ENCODE measurements around the gene ZNF213.
"Not testable (repeated sequence)": the region's sequence is repeated elsewhere in the genome, so short reads cannot be mapped to it uniquely, and the experiment has no call there.

Gene ZNF213

DNA sequence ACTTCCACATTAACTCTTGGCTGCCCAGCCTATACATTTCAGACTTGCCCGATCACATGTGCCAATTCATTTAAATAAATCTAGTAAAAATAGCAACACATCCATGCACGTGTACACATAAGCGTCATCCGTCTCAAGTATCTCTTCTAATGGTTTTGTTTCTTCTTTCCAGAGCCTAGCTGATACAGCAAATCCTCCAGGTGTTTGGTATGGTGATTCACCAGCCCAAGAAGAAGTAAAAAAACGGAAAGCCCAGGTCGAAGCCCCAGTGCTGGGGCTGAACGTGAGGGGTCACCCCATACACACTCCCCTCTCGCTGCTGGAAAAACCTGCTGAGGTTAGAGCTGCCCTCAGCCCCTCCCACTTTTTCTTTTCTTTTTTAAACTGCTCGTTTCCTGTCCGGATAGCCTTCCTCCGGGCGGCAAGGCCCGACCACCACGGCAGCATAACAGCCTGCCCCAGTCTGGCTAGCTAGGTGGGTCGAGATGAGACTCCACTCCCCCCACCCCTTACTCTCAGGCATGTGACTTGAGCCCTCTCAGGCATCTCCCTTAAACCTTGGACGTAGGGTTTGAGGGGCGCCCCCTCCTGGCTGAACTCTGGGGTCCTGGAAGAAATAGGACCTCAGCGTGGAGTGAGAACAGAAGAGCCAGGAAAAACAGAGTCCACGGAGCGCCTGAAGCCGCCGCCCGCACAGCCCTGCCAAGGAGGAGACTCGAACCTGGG lies 39.2 kb downstream of the ZNF213 start:
- no peak for DNase-seq

DNA sequence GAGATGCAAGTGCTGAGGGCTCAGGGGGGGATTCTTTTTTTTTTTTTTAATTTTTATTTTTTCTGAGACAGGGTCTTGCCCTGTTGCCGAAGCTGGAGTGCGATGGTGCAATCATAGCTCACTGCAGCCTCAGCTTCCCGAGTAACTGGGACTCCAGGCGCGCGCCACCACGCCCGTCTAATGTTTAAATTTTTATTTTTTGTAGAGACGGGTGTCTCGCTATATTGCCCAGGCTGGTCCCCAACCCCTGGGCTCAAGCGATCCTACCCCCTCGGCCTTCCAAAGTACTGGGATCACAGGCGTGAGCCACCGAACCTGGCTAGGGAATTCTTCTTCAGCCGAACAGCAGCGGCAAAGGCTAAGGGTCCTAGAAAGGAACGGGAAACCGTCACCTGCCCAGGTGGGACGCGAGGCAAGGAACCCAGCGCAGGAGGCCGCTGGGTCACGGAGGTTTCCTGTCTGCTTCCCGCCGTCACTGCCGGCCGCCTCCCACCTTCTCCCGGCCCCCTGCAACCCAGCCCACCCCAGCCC lies 39.9 kb downstream of the ZNF213 start:
- no peak for DNase-seq

DNA sequence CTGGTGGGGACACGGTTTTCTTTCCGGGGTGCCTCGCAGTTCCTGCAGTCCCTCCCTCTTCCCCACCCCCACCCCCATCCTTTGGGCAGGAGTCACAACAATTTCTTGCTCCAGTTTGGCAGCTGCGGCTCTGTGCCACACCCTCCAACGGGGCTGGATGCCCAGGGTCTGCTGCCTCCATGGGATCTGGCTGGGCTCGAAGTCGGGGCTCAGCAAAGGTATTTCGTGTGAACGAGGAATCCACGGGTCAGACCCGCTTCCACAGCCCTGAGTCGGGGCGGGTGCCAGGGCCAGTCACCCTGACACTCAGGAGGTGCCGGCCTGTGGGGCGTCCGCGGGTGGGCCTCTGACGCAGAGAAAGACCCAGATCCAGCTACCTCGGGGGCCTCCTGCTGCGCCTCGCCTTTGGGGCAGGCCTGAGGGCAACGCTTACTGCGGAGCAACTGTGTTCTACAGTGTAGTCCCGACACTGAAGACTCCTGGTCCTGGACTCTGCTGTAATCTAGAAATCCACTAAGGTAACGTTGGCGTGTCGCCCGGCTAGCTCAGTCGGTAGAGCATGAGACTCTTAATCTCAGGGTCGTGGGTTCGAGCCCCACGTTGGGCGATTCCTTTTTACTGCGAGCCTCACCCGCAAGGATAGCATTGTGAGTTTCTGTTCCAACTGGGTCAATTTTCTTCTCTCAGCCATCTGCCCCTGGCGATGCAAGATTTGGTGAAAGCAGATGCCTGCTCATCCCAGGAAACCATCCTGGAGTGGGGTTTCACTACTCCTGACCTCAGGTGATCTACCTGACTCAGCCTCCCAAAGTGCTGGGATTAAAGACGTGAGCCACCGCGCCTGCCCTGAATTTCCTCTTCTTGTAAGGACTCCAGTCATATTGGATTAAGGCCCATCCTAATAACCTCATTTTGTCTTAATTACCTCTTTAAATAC lies 40.6 kb downstream of the ZNF213 start:
- DNase-seq, result no peak

DNA sequence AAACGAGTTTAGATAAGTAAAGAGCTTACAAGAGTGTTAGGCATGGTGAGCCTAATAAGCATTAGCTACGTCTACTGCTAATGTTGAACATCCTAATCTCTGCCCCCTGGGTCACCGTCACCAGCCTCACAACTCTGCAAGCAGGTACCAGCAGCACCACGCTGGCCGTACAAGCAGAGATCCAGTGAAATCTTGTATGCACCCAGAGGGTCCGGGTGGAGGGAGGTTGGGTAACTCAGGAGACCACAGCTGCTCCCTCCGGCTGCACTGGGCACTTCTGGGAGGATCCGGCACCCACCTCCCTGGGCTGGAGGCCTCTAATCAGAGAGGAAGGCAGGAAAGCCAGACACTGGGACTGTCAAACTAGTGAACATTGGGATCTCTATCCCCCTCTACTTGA lies 44.8 kb downstream of the ZNF213 start:
- no peak for DNase-seq

DNA sequence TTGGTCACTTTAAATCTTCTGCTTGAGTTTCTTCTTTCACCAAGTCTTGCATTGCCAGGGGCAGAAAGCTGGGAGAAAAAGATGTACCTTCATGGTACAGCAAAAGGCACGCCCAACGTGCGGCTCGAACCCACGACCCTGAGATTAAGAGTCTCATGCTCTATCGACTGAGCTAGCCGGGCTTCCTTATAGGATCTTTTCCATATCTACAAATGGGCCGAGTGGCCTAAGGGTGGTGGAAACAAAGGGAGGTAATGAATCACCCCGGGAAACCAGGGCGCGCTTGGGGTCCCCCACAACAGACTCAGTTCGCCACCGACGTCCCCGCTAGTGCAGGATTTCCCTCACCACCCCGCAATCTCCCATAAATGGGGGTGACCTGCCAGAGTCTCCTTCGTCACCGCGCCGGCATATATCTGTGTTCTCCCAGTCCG lies 45.6 kb downstream of the ZNF213 start:
- no peak for DNase-seq

DNA sequence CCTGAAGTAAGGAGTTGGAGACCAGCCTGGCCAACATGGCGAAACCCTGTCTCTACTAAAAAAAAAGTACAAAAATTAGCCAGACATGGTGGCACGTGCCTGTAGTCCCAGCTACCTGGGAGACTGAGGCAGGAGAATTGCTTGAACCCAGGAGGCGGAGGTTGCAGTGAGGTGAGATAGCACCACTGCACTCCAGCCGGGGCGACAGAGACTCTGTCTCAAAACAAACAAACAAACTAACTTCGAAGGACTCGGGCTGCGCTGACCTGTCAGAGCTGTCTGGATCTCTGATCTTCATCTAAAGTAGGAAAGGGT lies 47.4 kb downstream of the ZNF213 start:
- DNase-seq, result not testable (repeated sequence)

DNA sequence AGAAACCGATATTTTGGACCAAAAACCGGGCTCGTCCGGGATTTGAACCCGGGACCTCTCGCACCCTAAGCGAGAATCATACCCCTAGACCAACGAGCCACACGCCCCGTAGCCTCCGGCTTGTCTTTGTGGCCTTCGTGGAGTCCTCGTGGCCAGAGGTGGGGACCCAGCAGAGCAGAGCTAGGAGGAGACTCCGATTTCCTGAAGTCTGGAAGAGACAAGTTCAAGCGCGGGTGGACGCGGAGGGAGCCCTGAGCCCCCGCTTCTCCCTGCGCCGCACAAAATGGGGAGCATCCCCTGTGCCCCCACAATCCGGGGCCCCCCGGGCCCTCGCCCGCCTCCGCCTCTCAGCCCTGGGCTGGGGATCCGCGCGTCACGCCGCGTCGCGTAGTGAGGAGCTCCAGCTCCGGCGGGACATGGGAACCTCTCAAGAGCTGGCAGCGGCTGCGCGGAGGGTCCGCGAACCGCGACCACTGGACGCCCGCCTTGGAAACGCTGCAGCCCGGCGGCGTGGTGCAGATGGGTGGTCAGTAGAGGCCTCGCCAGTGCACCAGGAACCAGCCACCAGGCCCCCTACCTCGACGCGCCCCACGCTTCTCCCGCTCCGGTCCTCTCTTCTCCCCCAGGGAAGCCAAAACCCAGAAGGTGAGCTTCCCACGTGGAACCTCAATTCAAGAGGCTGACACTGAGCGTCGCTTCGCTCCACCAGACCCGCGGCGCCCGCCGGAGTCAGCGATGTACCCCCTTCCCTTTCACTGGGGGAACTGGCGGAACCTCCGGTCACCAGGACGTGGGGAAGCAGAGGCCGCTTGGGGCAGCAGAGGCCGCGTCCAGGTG lies 48.0 kb downstream of the ZNF213 start:
- peak; percentile 18 for DNase-seq

DNA sequence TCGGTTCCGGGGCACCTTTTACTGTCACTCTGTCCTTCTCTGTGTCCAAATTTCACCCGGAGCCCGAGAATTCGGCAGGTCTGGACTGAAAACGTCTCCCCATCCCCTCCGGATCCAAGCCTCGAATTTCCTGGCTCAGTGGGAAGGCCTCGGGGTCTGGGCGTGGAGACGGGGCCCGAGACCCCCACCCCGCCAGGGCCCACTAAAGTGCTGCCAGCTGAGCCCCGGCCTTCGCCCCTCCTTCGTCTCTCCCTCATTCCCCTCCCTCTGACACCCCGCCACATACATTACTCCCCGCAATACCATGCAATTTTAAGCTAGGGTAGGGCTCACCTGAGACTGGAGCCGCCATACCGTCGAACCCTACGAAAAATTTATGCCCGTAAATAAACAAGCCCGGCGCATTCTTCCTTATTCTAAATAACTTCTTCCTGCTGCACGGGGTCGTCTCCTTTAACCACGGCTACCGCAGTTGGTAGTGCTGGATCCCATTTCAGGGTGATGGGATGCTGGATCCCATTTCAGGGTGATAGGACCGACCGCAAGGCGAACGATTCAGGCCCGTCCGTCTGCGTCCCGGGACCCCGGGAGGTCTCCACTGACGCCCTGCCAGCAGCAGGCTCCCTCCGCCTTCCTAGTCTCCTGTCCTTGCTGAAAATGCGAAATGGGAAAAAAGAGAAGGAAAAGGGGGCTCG lies 48.8 kb downstream of the ZNF213 start:
- DNase-seq, result no peak

DNA sequence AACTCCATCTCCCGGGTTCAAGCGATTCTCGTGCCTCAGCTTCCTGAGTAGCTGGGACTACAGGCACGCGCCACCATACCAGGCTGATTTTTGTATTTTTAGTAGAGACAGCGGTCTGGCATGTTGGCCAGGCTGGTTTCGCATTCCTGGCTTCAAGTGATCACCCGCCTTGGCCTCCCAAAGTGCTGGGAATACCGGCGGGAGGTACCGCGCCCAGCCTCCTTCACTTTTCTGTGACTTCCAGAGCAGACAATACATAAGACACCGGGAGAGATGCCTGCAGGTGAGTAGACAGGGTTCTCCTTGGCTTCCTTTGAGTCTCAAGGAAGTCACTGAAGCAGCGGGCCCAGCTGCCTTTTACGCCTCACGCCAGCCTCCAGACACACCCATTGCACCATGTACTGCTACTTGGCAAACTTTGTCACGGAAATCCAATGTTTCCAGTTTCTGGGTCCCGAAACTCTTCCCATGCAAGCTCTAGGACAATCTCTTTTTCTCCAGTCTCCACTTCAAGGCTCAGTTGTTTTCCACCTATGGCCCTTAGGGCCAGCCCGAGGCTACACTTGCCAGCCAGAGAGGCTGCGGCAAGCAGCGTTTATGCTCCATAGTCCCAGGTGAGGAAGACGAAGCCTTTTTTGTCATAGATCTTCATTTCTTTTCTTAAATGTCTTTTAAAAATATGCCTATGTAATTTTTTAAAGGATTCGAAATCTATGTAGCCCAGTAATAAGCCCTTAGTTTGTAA lies 52.3 kb downstream of the ZNF213 start:
- DNase-seq, result no peak

DNA sequence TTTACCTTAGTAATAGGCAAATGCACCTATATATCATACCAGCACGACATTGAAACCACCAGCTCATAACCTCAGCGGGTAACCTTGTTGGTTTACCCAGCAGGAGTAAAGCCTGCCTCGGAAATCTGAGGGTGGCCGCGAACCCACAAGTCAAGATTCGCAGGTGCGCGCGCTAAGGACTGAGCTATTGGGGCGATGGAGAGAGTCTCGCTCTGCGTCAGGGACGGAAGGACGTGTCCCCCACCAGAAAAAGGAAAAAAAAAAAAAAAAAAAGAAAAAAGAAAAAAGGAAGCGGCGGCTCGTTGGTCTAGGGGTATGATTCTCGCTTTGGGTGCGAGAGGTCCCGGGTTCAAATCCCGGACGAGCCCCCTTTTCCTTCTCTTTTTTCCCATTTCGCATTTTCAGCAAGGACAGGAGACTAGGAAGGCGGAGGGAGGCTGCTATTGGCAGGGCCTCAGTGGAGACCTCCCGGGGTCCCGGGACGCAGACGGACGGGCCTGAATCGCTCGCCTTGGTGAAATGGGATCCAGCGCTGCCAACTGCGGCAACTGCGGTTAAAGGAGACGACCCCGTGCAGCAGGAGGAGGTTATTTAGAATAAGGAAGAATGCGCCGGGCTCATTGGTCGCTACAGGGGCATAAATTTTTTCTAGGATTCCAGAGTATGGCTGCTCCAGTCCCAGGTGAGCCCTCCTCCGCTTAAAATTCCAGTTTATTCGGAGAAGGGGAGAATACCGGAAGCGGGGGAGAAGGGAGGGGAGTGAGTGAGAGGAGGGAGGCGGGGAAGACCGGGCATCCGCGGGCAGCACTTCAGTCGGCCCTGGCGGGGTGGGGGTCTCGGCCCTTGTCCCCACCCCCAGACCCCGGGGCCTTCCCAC lies 53.2 kb downstream of the ZNF213 start, which contains the start of gene OR1F1:
TSS of gene OR1F1 (plus strand) at position 407 of the 877 bp plus-strand sequence.
- DNase-seq, result peak; percentile 48

DNA sequence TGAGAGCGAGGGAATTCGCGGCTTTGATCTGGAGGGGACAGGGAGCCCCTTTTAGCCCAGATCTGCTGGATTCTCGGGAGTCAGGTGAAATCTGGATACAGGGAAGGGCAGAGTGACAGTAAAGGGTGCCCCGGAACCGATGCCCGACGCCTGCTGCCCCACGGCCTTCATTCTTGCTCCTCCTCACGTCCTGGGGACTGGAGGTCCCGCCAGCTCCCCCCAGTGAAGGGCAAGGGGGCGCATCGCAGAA lies 53.8 kb downstream of the ZNF213 start:
- no peak for DNase-seq

DNA sequence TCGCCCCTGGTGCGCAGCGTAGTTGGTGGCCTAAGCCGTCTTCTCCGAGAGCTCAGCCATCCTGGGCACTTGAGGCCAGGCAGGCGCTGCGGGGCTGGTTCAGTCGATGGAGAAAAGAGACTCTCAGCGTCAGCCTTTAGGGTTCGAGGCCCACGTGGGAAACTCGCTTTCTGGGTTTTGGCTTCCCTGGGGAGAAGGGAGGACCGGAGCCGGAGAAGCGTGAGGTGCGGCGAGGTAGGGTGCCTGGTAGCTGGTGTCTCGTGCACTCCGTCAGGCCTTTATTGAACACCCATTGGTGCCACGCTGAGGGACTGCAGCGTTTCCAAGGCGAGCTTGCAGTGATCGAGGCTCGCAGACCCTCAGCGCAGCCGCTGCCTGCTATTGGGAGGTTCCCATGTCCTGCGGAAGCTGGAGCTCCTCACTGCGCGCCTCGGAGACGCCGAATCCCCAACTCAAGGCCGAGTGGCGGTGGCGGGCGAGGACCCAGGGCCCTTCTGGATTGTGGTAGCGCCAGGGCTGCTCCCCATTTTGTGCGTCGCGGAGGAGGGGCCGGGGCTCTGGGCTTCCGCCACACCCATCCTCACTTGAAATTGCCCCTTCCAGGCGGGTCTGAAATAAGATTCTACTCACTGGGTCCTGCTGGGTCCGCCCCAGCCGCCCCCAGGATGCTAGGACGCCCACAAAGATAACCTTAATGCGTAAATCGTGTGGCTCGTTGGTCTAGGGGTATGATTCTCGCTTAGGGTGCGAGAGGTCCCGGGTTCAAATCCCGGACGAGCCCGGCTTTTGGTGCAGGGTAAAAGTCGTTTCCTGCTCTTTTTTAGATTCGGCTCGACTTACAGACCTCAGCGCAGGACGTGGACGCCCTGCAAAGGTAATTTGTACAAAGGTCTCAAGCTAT lies 54.3 kb downstream of the ZNF213 start:
- DNase-seq, result peak; percentile 47

DNA sequence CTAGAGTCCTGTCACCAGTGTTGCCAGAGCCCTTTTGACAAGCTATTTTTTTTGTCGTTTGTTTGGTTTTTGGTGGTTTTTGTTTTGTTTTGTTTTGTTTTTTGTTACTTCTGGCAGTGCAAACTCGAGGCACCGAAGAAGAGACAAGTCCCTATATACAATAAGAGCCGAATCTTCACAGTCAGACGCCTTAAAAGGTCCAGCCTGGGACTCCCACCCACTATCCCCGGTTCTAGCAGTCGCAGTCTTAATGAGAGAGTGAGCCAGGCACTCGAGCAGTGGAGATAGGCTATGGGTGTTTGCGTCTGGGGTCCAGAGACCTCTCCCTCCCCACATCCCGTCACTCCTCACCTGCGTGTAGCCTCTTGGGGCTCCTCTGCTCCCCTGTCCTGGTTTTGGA lies 55.0 kb downstream of the ZNF213 start:
- no peak for DNase-seq

DNA sequence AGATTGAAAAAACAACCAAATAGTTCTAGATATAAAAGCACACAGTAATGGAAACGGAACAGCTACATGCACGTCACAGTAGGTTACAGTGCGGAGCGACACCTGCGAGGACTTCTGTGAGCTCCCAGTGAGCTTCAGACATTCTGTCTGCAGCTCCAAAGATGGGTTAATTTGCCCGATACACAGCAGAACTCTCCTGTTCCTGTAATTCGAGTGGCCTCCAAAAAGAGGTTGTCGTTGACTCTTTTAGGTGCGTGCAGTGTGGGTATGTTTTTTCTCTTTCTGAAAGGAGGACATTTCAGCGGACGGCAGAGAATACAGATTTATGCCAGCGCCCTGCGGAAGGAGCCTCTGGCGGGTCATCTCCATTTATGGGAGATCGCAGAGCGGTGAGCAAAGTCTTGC lies 56.1 kb downstream of the ZNF213 start:
- DNase-seq, result no peak

Data from DMS79 (cell line).